ENCODE results near the gene AHNAK2.
A peak's percentile ranks its signal among the peaks of the same experiment; 100 is the strongest.
"Not testable (repeated sequence)": the region's sequence is repeated elsewhere in the genome, so short reads cannot be mapped to it uniquely, and the experiment has no call there.

The AHNAK2 gene

GRCh38 chr14:104977681-104978653 is at the start of gene AHNAK2:
Gene AHNAK2 (minus strand): TSS chr14:104978374. CDS start chr14:104978237, 137 bp downstream.
- H3K9me3 Mint-ChIP-seq, result no peaks in the 10 kb centered on the region
- DNase-seq (peak; percentile 63), ATAC-seq (peak; percentile 52)
- peaks cover 11% of the 10 kb centered on the region for H3K4me1 Mint-ChIP-seq
- H3K27me3 Mint-ChIP-seq, result peaks cover 23% of the 10 kb centered on the region
- H3K4me3 Mint-ChIP-seq, result peak within 1 kb of the TSS; percentile 80
- H3K27ac Mint-ChIP-seq, result no peak within 1 kb of the TSS
- no peaks in the 10 kb centered on the region for H3K36me3 Mint-ChIP-seq (ENCODE audit: low read depth)

- H3K4me1 Mint-ChIP-seq, result peaks cover 49% of the 10 kb centered on the region
- ATAC-seq; DNase-seq; H3K9me3 Mint-ChIP-seq; H3K36me3 Mint-ChIP-seq (ENCODE audit: low read depth); H3K4me3 Mint-ChIP-seq; H3K27me3 Mint-ChIP-seq; H3K27ac Mint-ChIP-seq: not testable (repeated sequence)
Measured at GRCh38 chr14:105027718-105028117, 49.5 kb upstream of the AHNAK2 start.

- no peaks in the 10 kb centered on the region for H3K36me3 Mint-ChIP-seq (ENCODE audit: low read depth)
- peak overlapping the region; percentile 35 for H3K27ac Mint-ChIP-seq
- ATAC-seq, result no peak
- no peaks in the 10 kb centered on the region for H3K27me3 Mint-ChIP-seq
- H3K9me3 Mint-ChIP-seq, result no peaks in the 10 kb centered on the region
- H3K4me3 Mint-ChIP-seq, result no peak overlapping the region
- no peak for DNase-seq
- peaks cover 49% of the 10 kb centered on the region for H3K4me1 Mint-ChIP-seq
Measured at GRCh38 chr14:105026802-105027563, 48.8 kb upstream of the AHNAK2 start.

GRCh38 chr14:105026033-105026785 is 48.0 kb upstream of the AHNAK2 start:
- no peak overlapping the region for H3K4me3 Mint-ChIP-seq
- peaks cover 4% of the 10 kb centered on the region for H3K36me3 Mint-ChIP-seq (ENCODE audit: low read depth)
- H3K27ac Mint-ChIP-seq, result peak overlapping the region; percentile 87
- peaks cover 53% of the 10 kb centered on the region for H3K4me1 Mint-ChIP-seq
- H3K27me3 Mint-ChIP-seq, result no peaks in the 10 kb centered on the region
- DNase-seq (no peak), ATAC-seq (peak; percentile 47)
- no peaks in the 10 kb centered on the region for H3K9me3 Mint-ChIP-seq

- H3K9me3 Mint-ChIP-seq, result no peaks in the 10 kb centered on the region
- H3K27ac Mint-ChIP-seq, result peak overlapping the region; percentile 87
- H3K4me3 Mint-ChIP-seq, result no peak overlapping the region
- H3K4me1 Mint-ChIP-seq, result peaks cover 53% of the 10 kb centered on the region
- H3K36me3 Mint-ChIP-seq (ENCODE audit: low read depth), result peaks cover 4% of the 10 kb centered on the region
- no peaks in the 10 kb centered on the region for H3K27me3 Mint-ChIP-seq
- ATAC-seq, result no peak
- DNase-seq, result no peak
Measured at GRCh38 chr14:105025429-105025828, 47.3 kb upstream of the AHNAK2 start.

- ATAC-seq, result no peak
- no peak for DNase-seq
- H3K27ac Mint-ChIP-seq, result peak overlapping the region; percentile 37
- H3K27me3 Mint-ChIP-seq, result no peaks in the 10 kb centered on the region
- peaks cover 17% of the 10 kb centered on the region for H3K36me3 Mint-ChIP-seq (ENCODE audit: low read depth)
- no peak overlapping the region for H3K4me3 Mint-ChIP-seq
- H3K9me3 Mint-ChIP-seq, result no peaks in the 10 kb centered on the region
- H3K4me1 Mint-ChIP-seq, result peaks cover 66% of the 10 kb centered on the region
Measured at GRCh38 chr14:105023791-105024480, 45.8 kb upstream of the AHNAK2 start.

GRCh38 chr14:105023144-105023543 is 45.0 kb upstream of the AHNAK2 start:
- Mint-ChIP-seq H3K36me3 (ENCODE audit: low read depth) (peaks cover 25% of the 10 kb centered on the region), H3K27me3 (no peaks in the 10 kb centered on the region), H3K9me3 (no peaks in the 10 kb centered on the region), H3K4me1 (peaks cover 74% of the 10 kb centered on the region), H3K27ac (peak overlapping the region; percentile 5), H3K4me3 (no peak overlapping the region)
- DNase-seq (no peak), ATAC-seq (no peak)

GRCh38 chr14:105022276-105022670 is 44.1 kb upstream of the AHNAK2 start:
- no peaks in the 10 kb centered on the region for H3K27me3 Mint-ChIP-seq
- peak overlapping the region; percentile 93 for H3K27ac Mint-ChIP-seq
- DNase-seq (no peak), ATAC-seq (no peak)
- H3K4me1 Mint-ChIP-seq, result peaks cover 81% of the 10 kb centered on the region
- no peaks in the 10 kb centered on the region for H3K9me3 Mint-ChIP-seq
- H3K36me3 Mint-ChIP-seq (ENCODE audit: low read depth), result peaks cover 32% of the 10 kb centered on the region
- H3K4me3 Mint-ChIP-seq, result peak overlapping the region; percentile 97

- no peak for ATAC-seq
- peaks cover 81% of the 10 kb centered on the region for H3K4me1 Mint-ChIP-seq
- H3K27ac Mint-ChIP-seq, result peak overlapping the region; percentile 93
- H3K9me3 Mint-ChIP-seq, result no peaks in the 10 kb centered on the region
- peaks cover 34% of the 10 kb centered on the region for H3K36me3 Mint-ChIP-seq (ENCODE audit: low read depth)
- no peaks in the 10 kb centered on the region for H3K27me3 Mint-ChIP-seq
- peak; percentile 53 for DNase-seq
- peak overlapping the region; percentile 97 for H3K4me3 Mint-ChIP-seq
Measured at GRCh38 chr14:105021656-105022275, 43.6 kb upstream of the AHNAK2 start.

- ATAC-seq (peak; percentile 81), DNase-seq (peak; percentile 98)
- Mint-ChIP-seq H3K9me3 (no peaks in the 10 kb centered on the region), H3K27me3 (no peaks in the 10 kb centered on the region), H3K4me1 (peaks cover 82% of the 10 kb centered on the region), H3K4me3 (peak within 1 kb of the TSS; percentile 97), H3K27ac (peak within 1 kb of the TSS; percentile 93), H3K36me3 (ENCODE audit: low read depth) (peaks cover 42% of the 10 kb centered on the region)
Measured at GRCh38 chr14:105020815-105021655, 42.9 kb upstream of the AHNAK2 start, which contains the start of gene CDCA4. Gene CDCA4 (minus strand): TSS chr14:105021083. CDS start chr14:105011929, 9,154 bp downstream.

GRCh38 chr14:105019861-105020814 is 42.0 kb upstream of the AHNAK2 start:
- no peaks in the 10 kb centered on the region for H3K27me3 Mint-ChIP-seq
- peaks cover 45% of the 10 kb centered on the region for H3K36me3 Mint-ChIP-seq (ENCODE audit: low read depth)
- peak overlapping the region; percentile 88 for H3K27ac Mint-ChIP-seq
- ATAC-seq, result peak; percentile 37
- peaks cover 82% of the 10 kb centered on the region for H3K4me1 Mint-ChIP-seq
- no peaks in the 10 kb centered on the region for H3K9me3 Mint-ChIP-seq
- peak; percentile 64 for DNase-seq
- peak overlapping the region; percentile 94 for H3K4me3 Mint-ChIP-seq

- Mint-ChIP-seq H3K4me1 (peaks cover 78% of the 10 kb centered on the region), H3K36me3 (ENCODE audit: low read depth) (peaks cover 50% of the 10 kb centered on the region), H3K9me3 (no peaks in the 10 kb centered on the region), H3K27me3 (no peaks in the 10 kb centered on the region), H3K4me3 (peak overlapping the region; percentile 94), H3K27ac (peak overlapping the region; percentile 60)
- ATAC-seq (no peak), DNase-seq (no peak)
Measured at GRCh38 chr14:105018414-105018813, 40.2 kb upstream of the AHNAK2 start.
